ENCODE measurements around the gene RPL10. TPM values are rescaled to one million over a fixed set of nuclear protein-coding genes. Genes with fewer than 3 reads are reported as not detected.
A peak's percentile ranks its signal among the peaks of the same experiment; 100 is the strongest.

Gene RPL10
- total RNA-seq, 1 donor from 2014 or later, result 2,364 TPM

DNA sequence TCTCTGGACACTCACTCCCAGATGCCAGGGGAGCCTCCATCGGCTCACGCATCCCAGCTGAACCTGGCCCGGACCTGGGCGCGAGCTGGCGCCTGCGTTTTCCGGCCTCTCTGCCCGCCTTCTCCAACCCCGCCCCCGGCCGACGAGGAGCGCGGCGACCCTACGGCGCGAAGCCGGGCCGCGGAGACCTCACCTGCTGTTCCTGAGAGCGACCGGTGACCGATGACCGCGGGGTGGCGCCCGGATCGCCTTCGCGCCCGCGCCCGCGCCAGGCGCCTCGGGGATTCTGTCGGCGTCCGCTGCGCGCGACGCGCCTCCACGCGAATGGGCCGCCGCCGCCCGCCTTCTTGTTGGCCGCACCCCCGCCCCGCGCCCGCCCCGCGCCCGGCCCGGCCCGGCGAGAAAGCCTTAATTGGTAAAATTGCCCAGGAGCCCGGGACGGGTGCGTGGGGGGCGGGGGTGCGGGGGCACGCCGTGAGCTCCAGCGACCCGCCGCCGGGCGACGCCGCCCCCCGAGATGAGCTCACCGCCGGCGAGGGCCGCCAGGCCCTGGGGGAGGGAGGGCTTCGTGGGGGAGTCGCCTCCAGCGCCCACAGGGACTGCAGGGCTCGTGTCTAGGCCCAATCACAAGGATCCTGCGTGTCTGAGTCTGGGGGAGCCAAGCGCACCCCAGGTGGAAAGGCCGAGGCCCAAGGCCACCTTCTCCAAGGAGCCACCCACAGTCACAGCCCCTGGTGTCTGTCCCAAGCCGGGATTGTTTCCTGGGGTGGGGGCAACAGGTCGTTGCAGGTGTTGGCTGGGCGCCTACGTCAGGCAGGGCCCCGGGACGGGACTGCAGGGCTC, 23.6 kb upstream of the RPL10 start, which contains the start of gene FLNA:
TSS of gene FLNA (minus strand) at position 322 of the 843 bp plus-strand sequence. CDS start 3,389 bp downstream, outside the sequence.
- peaks cover 2% of the 10 kb centered on the region for H3K9me3 Mint-ChIP-seq (ENCODE audit: low read depth)
- H3K4me3 Mint-ChIP-seq (ENCODE audit: low read depth), result peak within 1 kb of the TSS; percentile 49
- peak; percentile 58 for DNase-seq (ENCODE audit: low spot score, unreplicated experiment)
- H3K27ac Mint-ChIP-seq, result peak within 1 kb of the TSS; percentile 79
- no peaks in the 10 kb centered on the region for H3K36me3 Mint-ChIP-seq (ENCODE audit: insufficient read depth)
- TF ChIP-seq, protein P1, sequence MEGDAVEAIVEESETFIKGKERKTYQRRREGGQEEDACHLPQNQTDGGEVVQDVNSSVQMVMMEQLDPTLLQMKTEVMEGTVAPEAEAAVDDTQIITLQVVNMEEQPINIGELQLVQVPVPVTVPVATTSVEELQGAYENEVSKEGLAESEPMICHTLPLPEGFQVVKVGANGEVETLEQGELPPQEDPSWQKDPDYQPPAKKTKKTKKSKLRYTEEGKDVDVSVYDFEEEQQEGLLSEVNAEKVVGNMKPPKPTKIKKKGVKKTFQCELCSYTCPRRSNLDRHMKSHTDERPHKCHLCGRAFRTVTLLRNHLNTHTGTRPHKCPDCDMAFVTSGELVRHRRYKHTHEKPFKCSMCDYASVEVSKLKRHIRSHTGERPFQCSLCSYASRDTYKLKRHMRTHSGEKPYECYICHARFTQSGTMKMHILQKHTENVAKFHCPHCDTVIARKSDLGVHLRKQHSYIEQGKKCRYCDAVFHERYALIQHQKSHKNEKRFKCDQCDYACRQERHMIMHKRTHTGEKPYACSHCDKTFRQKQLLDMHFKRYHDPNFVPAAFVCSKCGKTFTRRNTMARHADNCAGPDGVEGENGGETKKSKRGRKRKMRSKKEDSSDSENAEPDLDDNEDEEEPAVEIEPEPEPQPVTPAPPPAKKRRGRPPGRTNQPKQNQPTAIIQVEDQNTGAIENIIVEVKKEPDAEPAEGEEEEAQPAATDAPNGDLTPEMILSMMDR (IDR thresholded peaks at IDR 0.05; ENCODE audit: unreplicated experiment), result peak; percentile 37
- no peaks in the 10 kb centered on the region for H3K4me1 Mint-ChIP-seq (ENCODE audit: low read depth)
- H3K27me3 Mint-ChIP-seq, result no peaks in the 10 kb centered on the region

DNA sequence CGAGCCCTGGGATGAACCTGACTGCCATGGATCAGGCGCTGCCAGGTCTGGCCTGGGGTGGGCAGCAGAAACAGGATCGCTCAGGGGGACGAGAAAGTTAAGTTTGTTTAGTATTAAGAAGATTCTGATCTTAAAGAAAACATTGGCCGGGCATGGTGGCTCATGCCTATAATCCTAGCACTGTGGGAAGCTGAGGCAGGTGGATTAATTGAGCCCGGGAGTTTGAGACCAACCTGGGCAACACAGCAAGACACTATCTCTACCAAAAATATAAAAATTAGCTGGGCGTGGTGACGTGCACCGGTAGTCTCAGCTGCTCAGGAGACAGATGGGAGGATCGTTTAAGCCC, 23.0 kb upstream of the RPL10 start:
- DNase-seq (ENCODE audit: low spot score, unreplicated experiment), result no peak
- Mint-ChIP-seq H3K4me1 (ENCODE audit: low read depth) (peaks cover 3% of the 10 kb centered on the region), H3K9me3 (ENCODE audit: low read depth) (peaks cover 2% of the 10 kb centered on the region), H3K27me3 (no peaks in the 10 kb centered on the region), H3K36me3 (ENCODE audit: insufficient read depth) (no peaks in the 10 kb centered on the region), H3K27ac (no peak overlapping the region), H3K4me3 (ENCODE audit: low read depth) (peak overlapping the region; percentile 43)
- TF ChIP-seq, protein P1 (IDR thresholded peaks at IDR 0.05; ENCODE audit: unreplicated experiment), result no peak

GRCh38 chrX:154376774-154377173, 21.4 kb upstream of the RPL10 start:
- no peak overlapping the region for H3K27ac Mint-ChIP-seq
- peaks cover 2% of the 10 kb centered on the region for H3K9me3 Mint-ChIP-seq (ENCODE audit: low read depth)
- TF ChIP-seq, protein P1 (IDR thresholded peaks at IDR 0.05; ENCODE audit: unreplicated experiment), result no peak
- peaks cover 9% of the 10 kb centered on the region for H3K4me1 Mint-ChIP-seq (ENCODE audit: low read depth)
- H3K36me3 Mint-ChIP-seq (ENCODE audit: insufficient read depth), result peaks cover 2% of the 10 kb centered on the region
- H3K4me3 Mint-ChIP-seq (ENCODE audit: low read depth), result no peak overlapping the region
- DNase-seq (ENCODE audit: low spot score, unreplicated experiment), result no peak
- no peaks in the 10 kb centered on the region for H3K27me3 Mint-ChIP-seq

GRCh38 chrX:154378059-154378798, 19.9 kb upstream of the RPL10 start:
- Mint-ChIP-seq H3K9me3 (ENCODE audit: low read depth) (peaks cover 2% of the 10 kb centered on the region), H3K4me1 (ENCODE audit: low read depth) (peaks cover 9% of the 10 kb centered on the region), H3K36me3 (ENCODE audit: insufficient read depth) (peaks cover 2% of the 10 kb centered on the region), H3K4me3 (ENCODE audit: low read depth) (peak overlapping the region; percentile 53), H3K27me3 (no peaks in the 10 kb centered on the region), H3K27ac (peak overlapping the region; percentile 62)
- TF ChIP-seq, protein P1 (IDR thresholded peaks at IDR 0.05; ENCODE audit: unreplicated experiment), result no peak
- DNase-seq (ENCODE audit: low spot score, unreplicated experiment), result no peak

DNA sequence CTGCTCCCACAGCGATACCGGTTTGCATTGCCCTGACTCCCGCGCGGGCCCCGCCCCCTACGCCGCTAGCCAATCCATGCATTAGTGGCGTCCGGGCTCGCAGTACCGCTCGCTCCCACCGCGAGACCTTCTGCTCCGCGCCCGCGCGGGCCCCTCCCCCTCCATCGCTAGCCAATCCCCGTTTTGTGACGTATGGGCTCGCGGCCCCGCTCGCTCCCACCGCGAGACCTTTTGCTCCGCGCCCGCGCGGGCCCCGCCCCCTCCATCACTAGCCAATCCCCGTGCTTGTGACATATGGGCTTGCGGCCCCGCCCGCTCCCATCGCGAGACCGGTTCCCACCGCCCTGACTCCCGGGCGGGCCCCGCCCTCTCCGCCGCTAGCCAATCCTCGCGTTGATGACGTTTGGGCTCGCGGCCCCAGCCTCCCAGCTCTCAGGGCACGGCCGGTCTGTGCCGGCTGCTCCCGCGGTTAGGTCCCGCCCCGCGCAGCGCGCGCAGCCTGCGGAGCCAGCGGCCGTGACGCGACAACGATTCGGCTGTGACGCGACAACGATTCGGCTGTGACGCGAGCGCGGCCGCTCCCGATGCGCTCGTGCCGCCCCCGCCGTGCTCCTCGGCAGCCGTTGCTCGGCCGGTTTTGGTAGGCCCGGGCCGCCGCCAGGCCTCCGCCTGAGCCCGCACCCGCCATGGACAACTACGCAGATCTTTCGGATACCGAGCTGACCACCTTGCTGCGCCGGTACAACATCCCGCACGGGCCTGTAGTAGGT, 19.2 kb upstream of the RPL10 start, which contains the start of gene EMD:
TSS of gene EMD (plus strand) at position 497 of the 770 bp plus-strand sequence. CDS start at position 687, 190 bp downstream.
- no peaks in the 10 kb centered on the region for H3K27me3 Mint-ChIP-seq
- TF ChIP-seq, protein P1 (IDR thresholded peaks at IDR 0.05; ENCODE audit: unreplicated experiment), result no peak
- peak; percentile 91 for DNase-seq (ENCODE audit: low spot score, unreplicated experiment)
- H3K4me1 Mint-ChIP-seq (ENCODE audit: low read depth), result peaks cover 9% of the 10 kb centered on the region
- peaks cover 2% of the 10 kb centered on the region for H3K36me3 Mint-ChIP-seq (ENCODE audit: insufficient read depth)
- H3K4me3 Mint-ChIP-seq (ENCODE audit: low read depth), result peak within 1 kb of the TSS; percentile 80
- peak within 1 kb of the TSS; percentile 95 for H3K27ac Mint-ChIP-seq
- H3K9me3 Mint-ChIP-seq (ENCODE audit: low read depth), result peaks cover 2% of the 10 kb centered on the region

Data from progenitor cell of endocrine pancreas (in vitro differentiated cells).